H54 (cell line): Measurements from ENCODE around the gene MYH11.

ENCODE experiments used
- DNase-seq: peaks from one replicate; pipeline ENCODE4 v3.0.0; 2011; ENCODE audit warnings: low spot score, mixed read lengths; ENCODE audit not compliant: insufficient read length
- FAIRE-seq: peaks from 3 replicates; lab custom pipeline; 2011; peaks lifted over from hg19 to GRCh38; lab: Jason Lieb, UNC
- POLR2A ChIP-seq: IDR thresholded peaks from 2 replicates; pipeline ENCODE4 v1.6.1; 2011; ENCODE audit warnings: low read depth, mild to moderate bottlenecking, low read length

MYH11 gene

GRCh38 chr16:15886078-15886477 lies 29.2 kb upstream of the MYH11 start:
- FAIRE-seq: no peak
- no peak for DNase-seq
- TF ChIP-seq POLR2A: no peak

- DNase-seq: no peak
- TF ChIP-seq POLR2A: no peak
- FAIRE-seq: no peak
Observed at GRCh38 chr16:15885560-15886001, 28.8 kb upstream of the MYH11 start.

- TF ChIP-seq POLR2A: no peak
- FAIRE-seq (no peak), DNase-seq (no peak)
Observed at GRCh38 chr16:15882563-15882962, 25.7 kb upstream of the MYH11 start.

- TF ChIP-seq POLR2A: no peak
- FAIRE-seq (no peak), DNase-seq (no peak)
Observed at GRCh38 chr16:15881794-15882379, 25.1 kb upstream of the MYH11 start.

- peak; percentile 70 for FAIRE-seq
- TF ChIP-seq POLR2A: no peak
- DNase-seq: no peak
Observed at GRCh38 chr16:15880434-15881308, 23.8 kb upstream of the MYH11 start.

- FAIRE-seq (peak; percentile 84), DNase-seq (no peak)
- no peak for TF ChIP-seq POLR2A
Observed at GRCh38 chr16:15879255-15879811, 22.5 kb upstream of the MYH11 start.

- no peak for TF ChIP-seq POLR2A
- DNase-seq (no peak), FAIRE-seq (no peak)
Observed at GRCh38 chr16:15876503-15876902, 19.7 kb upstream of the MYH11 start.

DNA sequence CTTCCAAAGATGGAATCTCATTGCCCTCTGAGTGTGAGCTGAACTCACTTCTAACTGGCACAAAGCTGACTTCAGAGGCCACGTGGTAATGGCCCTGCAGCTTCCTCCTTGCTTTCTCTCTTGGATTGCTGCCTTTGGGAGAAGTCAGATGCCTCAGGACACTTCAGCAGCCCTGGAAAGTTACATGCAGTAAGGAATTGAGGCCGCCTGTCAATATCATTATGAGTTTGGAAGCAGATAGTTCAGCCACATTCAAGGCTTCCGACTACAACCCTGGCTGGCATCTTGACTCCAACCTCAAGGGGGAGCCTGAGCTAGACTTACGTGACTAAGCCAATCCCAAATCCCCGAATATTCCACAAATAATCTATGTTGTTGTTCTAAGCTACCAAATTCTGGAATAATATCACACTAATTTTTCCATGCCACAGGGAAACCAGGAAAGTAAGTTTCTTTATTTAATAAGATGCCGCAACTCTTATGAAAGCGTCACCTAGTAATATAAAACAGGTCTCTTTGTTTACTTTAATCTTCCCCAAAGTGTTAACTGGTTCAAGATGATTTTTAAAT lies 18.0 kb upstream of the MYH11 start:
- no peak for TF ChIP-seq POLR2A
- FAIRE-seq (peak; percentile 92), DNase-seq (no peak)

GRCh38 chr16:15873737-15874136 lies 16.9 kb upstream of the MYH11 start:
- no peak for FAIRE-seq
- DNase-seq: no peak
- TF ChIP-seq POLR2A: no peak

DNA sequence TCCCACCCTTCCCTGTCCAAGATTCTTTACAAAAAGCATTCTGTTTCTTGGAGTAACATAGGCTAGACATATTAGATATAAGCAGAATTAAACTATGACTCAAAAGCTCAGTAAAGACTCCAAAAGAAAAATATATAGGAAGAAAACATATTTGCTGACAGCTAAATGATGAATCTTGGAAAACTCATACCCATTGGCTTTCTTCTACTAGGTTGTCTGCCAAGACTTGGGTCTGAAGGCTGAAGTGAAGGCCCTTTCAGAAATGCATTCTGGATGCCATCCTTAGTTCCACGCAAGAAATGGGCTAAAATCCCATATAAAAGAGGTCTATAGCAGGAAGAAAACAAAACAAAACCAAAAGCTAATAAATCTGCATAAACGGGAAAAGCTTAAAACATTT lies 16.5 kb upstream of the MYH11 start:
- no peak for TF ChIP-seq POLR2A
- DNase-seq (no peak), FAIRE-seq (no peak)

DNA sequence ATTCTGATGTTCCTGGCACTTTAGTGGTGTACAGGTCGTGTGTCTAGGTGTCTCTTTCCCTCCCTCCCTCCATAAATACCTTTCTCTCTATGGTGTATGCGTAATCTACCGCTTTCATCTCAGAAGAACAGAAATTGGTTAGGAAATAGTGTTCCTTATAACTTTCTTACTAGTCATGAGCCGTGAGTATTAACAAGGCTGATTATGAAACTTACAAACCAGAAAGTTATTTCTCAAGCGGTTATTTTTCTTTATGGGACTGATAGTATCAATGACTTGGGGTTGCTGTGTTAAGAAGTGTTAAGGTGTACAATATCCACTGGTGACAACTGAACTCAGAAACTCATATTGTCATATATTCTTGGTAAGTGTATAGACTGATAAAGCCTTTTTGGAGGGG lies 13.2 kb upstream of the MYH11 start:
- TF ChIP-seq POLR2A: no peak
- FAIRE-seq (peak; percentile 23), DNase-seq (no peak)

DNA sequence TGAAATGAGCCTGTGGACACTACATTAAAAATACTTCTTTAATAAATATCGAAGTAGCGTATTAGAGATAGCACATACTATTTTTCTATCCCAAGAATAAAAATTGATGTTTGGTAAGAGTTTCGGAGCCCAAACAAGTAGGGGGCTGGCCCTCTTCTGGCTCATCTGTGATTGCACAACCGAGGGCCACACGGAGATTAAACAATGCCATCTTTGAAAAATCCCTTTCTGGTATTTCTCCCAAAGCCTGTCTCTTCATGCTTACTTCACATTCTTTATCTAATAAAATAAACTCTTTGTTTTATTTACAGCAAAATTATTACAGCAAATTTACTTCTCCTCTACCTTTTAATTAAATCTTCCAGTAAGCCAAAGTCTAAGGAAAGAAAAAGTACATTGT lies 9.6 kb upstream of the MYH11 start:
- no peak for TF ChIP-seq POLR2A
- DNase-seq (no peak), FAIRE-seq (no peak)

DNA sequence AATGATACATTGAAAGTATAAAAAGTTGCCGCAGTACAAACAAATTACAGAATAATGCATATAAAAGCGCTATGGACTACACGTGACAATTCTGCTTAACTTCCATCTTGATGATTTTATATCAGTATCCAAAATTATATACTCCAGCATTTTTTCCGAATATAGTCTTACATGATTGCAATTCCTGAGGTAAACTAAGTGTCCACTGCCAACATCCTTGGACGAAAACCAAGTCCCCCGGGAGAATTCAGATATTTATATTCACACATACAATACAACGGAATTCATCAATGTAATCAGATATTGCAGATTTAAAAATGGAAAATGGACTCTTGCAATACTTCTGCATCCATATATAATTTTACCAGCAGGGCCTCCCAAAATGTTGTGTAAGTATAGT lies 8.9 kb upstream of the MYH11 start:
- FAIRE-seq (no peak), DNase-seq (no peak)
- no peak for TF ChIP-seq POLR2A

GRCh38 chr16:15864939-15865338 lies 8.1 kb upstream of the MYH11 start:
- no peak for DNase-seq
- FAIRE-seq: peak; percentile 15

More at GRCh38 chr16:15864939-15865338, 8.1 kb upstream of the MYH11 start:
- TF ChIP-seq POLR2A: no peak
